NCI-H446 treated with DMSO at 0.1 percent for 48 hours (cell line): Measurements from ENCODE around the gene PRLH.
"Not testable (repeated sequence)": the region's sequence is repeated elsewhere in the genome, so short reads cannot be mapped to it uniquely, and the experiment has no call there.

Source experiments
- DNase-seq: peaks from one replicate; lab custom pipeline; 2025; lab: John Stamatoyannopoulos, UW

Gene PRLH

GRCh38 chr2:237602409-237602808, 36.0 kb downstream of the PRLH start:
- DNase-seq = no peak

DNA sequence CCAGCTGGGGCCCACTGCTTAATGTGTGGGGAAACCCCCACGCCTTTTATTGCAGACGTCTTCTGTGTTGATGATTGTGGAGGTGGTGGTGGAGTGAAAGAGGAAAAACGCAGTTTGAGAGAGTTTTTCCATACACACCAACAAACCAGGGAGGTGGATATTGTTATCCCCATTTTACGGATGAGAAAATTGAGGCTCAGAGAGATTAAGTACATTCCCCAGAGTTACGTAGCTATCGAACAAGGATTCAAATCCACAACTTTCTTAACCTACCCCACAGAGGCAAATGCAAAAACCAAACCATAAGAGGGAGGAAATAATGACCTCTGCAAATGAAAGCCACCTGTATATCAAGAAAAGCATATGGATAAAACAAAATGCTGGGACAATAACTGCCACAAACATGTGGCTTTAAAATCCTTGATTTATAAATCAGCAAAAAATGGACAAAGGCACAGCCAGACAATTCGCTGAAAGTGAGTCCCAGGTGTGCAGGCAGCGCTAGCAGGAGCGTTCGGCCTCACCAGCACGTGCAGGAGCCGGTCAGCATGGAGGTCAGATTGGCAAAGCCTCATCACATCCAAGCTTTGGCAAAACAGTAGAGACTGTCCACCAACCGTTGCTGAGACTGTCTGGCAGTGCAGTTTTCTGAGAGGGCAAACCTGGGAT, 36.8 kb downstream of the PRLH start:
- DNase-seq = no peak

DNA sequence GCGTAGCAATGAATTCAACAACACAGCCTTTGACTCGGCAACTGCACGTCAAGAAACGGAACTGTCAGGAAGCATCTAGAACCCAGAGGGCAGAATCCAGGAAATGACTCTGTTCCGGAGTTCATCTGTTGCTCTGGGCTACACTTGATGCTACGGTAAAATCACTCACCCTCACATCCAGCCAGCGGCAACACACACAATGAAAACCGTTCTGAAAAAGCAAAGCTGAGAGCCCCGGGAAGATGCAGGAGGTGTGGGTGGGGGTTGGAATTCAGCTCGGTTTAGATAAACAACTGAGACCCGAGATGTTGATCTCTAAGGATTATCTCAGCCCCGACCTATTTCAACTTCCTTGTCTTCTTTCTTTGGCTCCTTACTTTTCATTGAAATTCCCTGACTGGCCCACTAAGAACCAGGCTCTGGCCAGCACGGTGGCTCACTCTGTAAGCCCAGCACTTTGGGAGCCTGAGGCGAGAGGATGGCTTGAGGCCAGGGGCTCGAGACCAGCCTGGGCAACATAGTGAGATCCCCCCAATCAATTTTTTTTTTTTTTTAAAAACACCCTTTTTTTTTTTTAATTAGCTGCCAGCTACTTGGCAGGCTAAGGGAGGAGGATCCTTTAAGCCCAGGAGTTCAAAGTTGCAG, 37.5 kb downstream of the PRLH start:
- DNase-seq = no peak

GRCh38 chr2:237604391-237604790, 38.0 kb downstream of the PRLH start:
- DNase-seq = no peak

- no peak for DNase-seq
Observed at GRCh38 chr2:237604960-237605359, 38.6 kb downstream of the PRLH start.

- not testable (repeated sequence) for DNase-seq
Observed at GRCh38 chr2:237606522-237606921, 40.1 kb downstream of the PRLH start.

DNA sequence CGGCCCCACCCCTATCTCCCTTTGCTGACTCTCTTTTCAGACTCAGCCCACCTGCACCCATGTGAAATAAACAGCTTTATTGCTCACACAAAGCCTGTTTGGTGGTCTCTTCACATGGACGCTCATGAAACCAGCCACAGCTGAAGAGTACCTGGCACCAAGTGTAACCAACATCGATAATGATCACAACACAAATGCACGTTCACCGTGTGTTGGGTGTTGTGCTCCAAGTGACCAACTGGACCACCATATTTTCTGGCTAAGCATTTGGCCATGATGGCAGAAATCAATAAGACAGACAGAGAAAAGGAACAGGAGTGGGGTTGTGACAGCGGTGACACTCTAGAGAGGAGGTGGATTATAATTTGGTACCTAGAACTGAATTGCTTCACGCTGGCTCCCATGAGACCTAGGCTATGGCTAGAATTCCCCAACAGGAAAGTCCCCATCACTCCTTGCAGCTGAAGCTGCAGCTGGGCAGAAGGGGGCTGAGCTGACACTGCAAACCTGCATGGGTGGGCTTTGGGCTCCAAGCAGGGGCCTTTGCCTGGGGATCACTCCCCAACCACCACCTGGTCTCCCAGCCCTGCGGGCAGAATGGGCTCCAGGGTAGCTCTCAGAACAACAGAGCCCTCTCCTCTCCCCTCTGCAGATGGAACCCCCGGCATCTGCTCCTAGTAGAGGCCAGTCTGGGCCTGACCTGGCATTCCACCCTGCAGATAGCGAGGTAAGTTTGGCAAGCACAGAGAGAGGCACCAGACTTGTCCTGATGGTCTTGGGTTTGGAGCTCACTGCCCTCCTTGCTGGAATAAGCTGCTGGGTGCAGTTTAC, 46.4 kb downstream of the PRLH start:
- DNase-seq = no peak

- no peak for DNase-seq
Observed at GRCh38 chr2:237613679-237614078, 47.3 kb downstream of the PRLH start.

- DNase-seq = peak; percentile 73
Observed at GRCh38 chr2:237614151-237614720, 47.9 kb downstream of the PRLH start.

DNA sequence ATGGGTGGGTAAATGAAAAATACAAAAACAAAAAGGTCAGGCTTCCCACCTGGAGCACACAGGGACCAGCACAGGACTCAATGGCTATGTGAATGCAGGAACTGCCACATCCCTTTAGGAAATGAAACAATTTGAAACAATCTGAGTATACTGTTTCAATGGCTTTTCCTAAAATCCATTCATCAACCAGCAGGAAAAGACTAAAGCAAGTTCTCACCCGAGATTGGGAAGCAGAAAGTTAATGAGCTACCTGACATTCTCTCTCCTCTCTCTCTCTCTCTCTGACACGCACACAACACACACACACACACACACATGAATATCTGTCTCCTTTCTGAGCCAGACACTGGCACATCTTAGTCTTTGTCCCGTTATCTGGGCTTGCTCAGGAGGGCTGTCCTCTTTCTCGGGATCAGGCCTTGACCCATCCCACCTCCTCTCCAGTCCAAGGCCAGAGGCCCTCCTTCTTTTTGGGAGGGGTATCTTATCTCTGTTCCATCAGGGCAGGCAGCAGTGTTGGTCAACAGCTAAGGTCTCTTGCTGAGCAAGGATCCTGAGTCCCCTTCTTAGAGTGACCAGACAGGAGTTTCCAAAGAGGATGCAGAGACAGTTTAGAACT, 49.4 kb downstream of the PRLH start:
- no peak for DNase-seq

- no peak for DNase-seq
Observed at GRCh38 chr2:237616373-237616733, 50.0 kb downstream of the PRLH start.
